NOMO-1 (cell line): ENCODE results near the gene PDK1.

ENCODE experiments used
- DNase-seq, 2 experiments: peaks; one replicate each; lab custom pipeline; 2025; ENCODE audit not compliant: unreplicated experiment in 2 of 2; lab: John Stamatoyannopoulos, UW

The PDK1 gene

DNA sequence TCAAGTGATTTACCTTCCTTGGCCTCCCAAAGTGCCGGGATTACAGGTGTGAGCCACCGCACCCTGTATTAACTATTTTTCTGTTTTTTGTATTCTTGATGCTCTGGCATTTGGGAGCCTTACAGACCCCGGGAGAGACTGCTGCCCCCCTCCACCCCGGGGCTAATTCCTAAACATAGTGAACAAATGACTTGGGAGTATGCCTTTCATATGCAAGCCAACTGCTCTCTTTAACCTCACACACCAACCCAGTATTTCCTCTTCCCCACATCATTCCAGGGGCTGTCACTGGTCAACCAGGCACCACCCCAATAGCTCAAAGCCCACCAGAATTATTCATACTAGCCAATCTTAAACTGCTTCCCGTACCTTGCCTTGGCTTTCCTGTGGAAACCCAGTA is 79.7 kb downstream of the PDK1 start:
- no peak for DNase-seq

DNA sequence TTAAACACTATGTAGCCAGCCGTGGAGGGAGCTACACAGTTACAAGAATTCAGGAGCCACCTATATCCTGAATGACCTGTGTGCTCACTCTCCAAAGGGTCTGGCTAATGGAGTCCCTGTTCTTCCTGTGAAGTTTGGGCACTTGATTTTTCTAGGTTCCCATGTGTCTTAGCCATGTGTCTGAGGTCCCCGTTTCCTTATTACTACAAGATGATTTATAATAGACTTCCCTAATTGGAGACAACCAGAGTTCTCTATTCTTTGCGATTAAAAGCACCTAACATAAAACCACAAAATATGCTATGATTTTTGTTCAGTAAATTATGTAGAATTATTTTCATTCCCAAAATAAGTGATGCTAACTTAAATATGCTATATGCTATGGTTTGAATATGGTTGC is 83.4 kb downstream of the PDK1 start:
- peak in 1 of 2 experiments; percentile 55 for DNase-seq

DNA sequence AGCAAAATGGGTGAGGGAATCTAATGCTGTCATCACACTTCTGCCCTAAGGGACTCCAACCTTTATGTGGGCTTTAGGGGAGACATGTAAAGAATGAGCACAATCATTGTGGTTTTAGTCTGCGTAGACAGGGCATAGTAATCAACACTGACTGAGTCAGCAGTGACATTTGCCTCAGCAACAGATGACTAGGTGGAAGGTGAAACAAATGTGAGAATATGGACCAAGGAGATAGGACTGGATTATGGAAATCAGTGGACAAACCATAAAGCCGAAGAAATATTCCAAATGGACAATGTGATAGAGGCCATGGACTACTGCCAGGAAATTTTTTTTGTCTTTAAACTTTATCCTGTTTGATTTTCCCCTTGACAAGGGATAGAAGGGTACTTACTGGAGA is 83.9 kb downstream of the PDK1 start:
- peak in 1 of 2 experiments; percentile 5 for DNase-seq

DNA sequence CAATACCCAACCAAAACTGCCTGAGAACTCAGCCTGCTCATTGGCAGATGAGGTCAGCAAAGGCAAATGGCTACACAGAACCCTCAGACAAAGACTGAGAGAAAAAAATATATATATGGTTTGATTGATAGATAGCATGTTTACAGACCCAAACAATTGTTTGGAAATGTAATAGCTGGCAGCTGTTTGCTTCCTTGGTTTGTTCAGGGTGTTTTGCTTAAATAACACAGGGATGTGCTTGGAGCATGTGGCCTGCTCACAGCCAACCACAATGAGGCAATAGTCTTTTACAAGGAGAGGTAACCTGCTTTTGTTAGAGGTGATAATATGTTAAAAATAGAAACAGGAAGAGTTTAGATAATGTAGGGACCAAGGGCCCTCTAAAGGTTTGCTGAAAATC is 84.5 kb downstream of the PDK1 start:
- DNase-seq = no peak

DNA sequence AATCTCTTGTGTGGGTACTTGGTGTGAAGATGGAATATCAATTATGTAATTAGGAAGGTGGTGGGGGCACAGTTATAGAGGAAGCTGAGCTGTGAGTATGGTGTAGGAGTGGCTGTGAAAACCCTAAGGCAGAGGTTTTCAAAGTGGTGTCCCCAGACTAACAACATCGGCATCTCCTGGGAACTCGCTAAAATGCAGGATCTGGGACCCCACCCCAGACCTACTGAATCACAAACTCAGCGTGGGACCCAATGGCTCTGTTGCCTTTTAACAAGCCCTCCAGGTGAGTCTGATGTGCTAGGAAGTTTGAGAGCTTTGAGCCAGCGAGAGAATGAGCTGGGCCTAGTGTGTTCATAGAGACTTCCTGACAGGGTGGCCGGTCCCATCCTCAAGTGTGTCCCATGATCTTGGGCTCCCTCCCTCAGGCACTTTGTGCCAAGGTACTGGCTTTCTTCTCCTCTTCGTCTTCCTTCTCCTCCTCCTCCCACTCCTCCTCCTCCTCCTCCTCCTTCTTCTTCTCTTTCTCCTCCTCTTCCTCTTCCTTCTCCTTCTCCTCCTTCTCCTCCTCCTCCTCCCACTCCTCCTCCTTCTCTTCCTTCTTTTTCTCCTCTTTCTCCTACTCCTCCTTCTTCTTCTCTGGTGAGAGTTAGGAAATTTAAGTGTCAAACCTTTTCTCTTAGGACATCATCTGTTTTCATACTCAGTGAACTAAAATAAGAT is 86.6 kb downstream of the PDK1 start:
- DNase-seq = no peak

DNA sequence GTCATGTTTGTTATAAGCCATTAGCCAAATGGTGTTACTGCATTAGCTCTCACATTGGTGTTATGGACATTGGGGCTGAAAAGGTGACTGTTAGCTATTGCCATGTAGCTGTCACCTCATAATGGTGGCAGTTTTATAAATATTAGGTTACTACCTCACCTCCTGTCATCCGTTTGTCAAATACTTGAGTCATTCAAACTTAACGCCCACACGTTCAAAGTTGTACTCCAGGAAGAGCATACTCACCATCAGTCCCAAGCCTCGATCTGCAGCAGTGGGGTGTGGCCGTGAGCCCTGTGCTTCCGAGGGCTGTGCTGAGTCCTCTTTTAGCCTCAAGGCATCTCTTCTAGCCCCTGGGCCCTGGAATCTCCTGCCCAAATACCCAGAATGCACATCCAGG is 87.3 kb downstream of the PDK1 start:
- no peak for DNase-seq

DNA sequence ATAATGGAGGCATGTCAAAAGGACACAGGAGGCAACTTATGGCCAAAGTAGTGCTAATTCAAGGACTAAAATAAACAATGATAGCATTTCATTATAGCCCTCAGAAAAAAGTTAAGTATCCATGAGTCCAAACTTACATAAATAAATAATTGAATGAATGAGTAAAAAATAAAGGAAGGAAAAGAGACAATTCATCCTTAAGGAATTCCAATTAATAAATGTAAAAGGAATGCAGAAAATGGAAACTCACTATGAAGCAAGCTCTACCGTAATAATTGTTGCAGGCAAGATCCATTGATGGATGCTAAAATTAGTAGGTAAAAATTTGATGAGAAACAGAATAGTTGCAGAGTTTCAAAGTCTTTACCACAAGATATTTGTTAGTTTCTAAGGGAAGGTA is 91.5 kb downstream of the PDK1 start:
- DNase-seq = no peak

DNA sequence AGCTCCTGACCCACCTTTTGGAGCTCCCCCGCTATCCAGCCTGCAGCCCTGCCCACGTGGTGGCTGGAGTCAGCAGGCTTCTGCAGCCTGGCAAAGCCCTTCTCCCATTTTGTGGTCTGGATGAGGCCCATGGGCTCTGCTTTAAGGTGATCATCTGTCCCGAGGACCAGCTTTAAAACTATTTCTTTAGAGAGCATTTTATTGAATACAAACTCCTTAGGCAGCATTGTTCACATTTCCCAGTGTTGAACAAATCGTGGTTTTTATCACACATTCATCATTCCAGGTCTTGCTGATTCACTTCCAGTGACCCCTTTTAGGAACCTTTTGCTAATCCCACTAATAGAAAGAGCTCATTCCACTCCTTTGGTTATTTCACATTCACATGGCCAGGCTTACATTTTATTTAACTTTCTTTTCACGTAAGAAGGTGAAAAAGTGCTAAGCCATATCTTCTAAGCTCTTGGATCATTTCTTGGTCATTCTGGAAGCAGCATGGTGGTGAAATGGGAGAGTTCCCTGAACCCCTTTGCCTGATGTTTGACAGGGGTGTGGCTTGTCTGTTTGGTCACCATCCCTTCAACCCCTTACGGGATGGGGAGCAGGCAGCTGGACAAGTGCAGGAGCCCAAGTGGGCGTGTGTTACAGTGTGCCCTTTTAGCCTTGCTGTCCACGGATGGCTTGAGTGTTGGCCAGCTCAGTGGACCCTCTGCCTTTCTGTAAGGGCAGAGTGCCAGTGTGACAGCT is 99.4 kb downstream of the PDK1 start:
- no peak for DNase-seq

DNA sequence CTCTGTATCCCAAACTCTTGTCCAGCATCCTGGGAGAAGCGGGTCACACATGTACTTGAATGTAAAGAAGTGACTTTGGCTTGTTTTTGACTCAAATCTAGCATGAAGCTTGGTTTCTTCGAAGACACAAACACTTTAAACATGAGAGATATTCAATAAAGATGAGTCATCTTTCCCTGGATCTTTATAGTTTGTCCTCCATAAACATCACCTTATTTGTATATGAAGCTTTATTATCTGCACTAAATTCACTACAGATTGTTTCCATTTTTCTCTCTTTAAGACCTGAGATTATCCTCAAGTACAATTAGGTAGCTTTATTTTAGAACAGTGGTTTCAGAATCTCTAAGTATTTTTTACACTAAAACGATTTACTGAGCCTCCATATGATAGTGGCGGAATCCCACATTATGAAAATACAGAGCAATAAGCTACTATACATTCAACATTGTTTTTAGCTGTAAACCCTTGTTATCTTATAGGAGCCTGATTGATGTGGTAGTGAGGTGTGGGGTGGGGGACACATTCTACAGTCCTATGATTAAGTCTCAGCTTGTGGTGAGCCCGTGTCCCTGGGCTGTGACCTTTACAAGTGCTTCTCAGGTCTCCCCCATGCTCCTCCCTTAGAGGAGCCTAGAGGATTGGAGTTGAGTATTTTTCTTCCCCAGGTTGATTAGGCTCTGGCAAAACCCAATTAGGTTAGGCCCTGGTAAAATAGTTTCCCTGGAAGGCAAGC is 100.1 kb downstream of the PDK1 start:
- DNase-seq = no peak
